GM18498 (cell line): Measurements from ENCODE around the gene OPCML.

ENCODE experiments used
- ATAC-seq: cut with Tn5 transposase; IDR thresholded peaks from one replicate; pipeline ENCODE4 v1.9.1; 2021; ENCODE audit warnings: mild to moderate bottlenecking, moderate library complexity; ENCODE audit not compliant: unreplicated experiment

Gene OPCML

DNA sequence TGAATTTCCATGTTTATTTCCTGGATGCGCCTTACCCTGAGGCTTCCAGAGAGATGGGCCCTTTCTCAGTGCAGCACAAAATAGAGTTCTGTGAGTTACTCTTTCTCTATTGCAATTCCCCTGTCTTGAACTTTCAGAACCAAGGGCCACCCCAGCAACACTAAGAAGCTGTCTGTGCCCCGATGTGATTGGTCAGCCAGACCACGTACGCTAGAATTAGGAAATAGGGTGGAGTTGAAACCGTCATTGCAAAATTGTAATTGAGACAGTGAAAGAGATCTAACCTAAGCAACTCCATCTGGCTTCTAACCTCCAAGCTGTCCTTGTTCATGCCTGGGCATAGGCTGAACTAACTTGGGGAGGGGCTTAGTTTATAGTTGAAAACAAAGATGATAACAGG, 981.3 kb downstream of the OPCML start:
- ATAC-seq: no peak

DNA sequence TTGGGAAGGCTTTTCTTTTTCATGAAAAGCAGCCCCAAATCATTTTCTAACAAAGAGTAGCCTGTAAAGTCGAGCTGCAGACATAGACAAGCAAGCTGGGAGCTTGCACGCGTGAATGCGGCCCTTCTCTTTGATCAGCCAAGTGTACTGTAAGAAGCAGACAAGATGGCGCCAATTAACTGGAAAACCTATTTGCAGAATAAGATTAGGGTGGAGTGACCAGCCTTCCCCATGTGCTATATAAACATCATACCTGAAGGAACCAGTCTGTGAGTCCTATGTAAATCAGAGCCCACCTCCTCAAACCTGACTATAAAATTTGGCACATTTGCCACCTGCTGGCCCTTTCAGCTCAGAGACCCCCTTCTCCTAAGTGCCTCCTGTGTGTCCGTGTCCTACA, 982.7 kb downstream of the OPCML start:
- ATAC-seq: no peak

DNA sequence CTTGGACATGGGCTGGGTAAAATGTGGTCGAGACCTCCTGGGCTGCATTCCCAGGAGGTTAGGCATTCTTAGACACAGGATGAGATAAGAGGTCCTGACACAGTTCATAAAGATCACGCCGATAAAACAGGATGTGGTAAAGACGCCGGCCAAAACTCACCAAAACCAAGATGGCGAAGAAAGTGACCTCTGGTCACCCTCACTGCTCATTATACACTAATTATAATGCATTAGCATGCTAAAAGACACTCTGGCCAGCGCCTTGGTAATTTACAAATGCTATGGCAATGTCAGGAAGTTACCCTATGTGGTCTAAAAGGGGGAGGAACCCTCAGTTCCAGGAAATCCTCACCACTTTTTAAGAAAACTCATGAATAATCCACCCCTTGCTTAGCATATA, 983.3 kb downstream of the OPCML start:
- no peak for ATAC-seq

DNA sequence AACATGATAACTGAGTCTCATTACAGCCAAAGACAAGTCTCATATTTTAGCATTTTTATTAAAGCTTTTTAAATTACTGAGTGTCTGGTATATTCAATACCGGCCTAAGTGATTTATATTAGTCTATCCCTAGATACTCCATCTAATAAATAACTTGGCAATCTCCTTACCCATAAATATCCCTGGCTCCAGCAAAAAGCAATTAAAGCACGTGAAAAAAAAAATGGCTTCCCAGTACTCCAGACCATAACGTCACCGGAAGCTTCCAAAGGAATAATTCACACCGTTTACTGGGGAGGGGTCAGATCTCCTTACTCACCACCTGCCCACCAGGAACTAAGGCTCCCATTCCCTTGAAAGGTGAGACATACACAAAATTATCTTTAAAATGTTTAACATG, 988.3 kb downstream of the OPCML start:
- no peak for ATAC-seq

DNA sequence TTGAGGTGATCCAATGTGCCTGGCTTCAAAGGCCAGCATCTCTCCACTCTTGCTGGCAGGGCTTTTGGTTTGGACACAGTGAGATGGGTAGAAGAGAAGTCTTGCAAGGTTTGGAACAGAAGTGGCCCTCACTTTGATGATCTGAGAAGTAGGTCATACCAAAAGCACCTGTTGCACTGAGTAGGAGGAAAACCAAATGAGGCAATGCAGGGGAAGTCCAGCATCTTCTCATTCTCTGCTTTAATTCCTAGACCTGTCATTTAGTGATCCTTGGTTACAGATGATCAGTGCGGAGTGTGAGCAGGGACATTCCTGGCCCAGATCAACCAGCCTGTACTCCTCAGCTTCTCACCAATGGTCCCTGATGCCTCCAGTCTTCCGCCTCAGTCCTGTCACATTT, 990.5 kb downstream of the OPCML start:
- no peak for ATAC-seq

DNA sequence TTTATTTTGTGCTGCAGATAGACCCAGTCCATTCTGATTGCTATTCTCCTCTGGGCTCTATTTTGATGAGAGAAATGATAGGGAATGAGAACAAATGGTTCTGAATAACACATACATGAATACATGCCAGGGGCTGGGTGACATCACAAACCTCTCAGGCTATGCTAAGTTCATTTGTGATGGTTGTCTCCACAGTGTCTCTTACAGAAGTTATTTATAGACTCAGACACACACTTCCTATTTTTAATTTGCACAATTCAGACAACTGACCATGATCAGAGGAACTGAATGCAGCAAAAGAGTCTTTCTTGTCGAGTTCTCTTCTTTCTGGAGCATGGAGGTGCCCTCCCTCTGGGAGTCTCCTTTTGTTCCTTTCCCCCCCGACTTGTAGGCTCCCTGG, 991.7 kb downstream of the OPCML start:
- no peak for ATAC-seq

DNA sequence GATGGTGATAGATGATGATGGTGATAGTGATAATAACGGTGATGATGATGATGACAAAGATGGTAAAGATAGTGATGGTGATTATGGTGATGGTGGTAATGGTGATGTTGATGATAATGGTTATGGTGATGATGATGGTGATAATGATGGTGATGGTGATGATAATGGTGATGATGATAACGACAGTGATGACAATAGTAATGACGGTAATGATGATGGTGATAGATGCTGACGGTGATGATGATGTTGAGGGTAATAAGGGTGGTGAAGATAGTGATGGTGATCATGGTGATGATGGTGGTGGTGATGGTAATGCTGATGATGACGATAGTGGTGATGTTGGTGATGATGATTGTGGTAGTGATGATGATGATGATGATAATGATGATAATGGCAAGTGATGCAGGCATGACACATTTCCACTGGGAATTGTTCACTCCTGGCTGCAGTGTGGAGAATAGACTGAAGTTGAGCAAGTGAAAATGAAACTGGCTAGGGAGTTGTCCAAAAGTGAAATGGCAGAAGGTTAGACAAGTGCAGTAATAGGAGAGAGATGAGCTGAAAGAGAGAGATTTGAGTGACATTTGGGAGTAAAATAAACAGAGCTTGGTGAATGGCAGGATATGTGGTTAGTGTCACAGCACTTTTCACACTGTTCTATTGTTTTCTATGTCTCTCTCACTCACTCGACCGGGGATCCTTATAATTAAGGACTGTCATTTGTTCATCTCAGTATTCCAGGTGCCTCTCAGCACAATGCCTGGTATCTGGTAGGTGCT, 992.5 kb downstream of the OPCML start:
- no peak for ATAC-seq

DNA sequence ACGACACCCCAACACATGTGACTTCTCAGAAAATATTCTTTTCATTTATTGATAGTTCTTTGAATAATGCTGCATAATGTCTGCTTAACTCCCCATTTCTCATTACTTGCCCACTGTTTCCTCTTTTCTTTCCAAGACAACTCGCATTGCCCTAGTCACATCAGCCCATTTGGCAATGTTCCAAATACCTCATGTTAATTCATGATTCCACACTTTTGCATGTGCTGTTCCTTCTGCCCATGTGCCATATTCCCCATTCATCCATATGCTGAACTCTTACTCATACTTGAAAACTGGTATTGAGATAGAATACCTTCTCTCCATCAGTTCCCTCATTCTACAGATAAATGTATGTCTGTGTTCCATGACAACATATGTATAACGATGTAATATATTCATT, 993.7 kb downstream of the OPCML start:
- no peak for ATAC-seq

DNA sequence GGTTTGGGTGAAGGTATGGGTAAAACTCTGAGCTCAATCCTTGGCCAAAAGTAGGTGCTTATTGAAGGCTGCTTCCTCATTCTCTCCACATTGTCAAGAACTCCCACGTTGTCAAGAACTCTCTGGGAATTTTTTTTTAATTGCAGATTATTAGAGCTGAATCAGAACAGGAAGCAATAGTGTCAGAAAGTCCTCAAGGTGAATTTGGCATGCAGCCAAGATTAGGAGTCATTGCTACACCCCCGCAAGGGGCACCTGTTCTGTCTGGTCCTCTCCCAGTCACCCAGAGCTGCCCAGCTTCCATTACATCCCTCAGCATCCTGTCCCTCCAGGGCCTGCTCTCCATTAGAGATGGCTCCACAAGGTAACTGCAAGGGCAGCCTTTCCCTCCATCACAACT, 996.5 kb downstream of the OPCML start:
- ATAC-seq: no peak

DNA sequence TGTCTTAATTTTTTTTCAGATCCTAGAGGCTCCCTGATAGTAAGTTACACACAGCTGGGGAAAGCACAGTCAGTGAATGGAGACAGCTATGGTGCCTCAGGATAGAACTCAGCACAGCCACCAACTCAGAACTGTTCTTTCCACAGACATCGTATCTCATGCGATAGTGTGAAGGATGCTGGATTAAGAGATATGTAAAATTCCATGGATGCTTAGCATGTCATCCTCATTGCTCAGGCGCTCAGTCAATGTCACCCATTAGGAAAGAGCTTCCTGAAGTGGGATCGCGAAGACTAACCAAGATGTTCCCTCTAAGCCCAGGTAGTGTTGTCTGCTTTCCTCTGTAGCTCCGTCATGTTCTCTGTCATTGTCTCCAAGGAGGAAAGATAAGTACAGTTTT, 1000.4 kb downstream of the OPCML start:
- ATAC-seq: no peak

DNA sequence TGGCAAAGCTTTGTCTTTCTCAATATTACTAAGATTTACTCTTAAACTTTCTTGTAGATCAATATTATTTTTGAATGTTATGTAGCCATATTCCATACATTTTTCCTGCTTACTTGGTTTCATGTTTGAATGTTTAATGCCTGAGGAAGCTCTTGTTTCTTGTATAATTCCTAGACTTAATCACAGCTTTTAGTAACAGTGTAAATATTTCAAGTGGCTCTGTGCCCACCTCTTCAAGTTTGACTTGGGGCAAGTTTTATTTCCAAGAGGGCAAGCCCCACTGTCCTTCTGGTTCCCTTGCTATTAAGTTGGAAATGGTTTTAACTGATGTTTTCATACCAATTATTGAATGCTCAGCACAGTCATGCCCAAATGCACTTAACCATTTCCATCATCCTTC, 1004.1 kb downstream of the OPCML start:
- no peak for ATAC-seq

DNA sequence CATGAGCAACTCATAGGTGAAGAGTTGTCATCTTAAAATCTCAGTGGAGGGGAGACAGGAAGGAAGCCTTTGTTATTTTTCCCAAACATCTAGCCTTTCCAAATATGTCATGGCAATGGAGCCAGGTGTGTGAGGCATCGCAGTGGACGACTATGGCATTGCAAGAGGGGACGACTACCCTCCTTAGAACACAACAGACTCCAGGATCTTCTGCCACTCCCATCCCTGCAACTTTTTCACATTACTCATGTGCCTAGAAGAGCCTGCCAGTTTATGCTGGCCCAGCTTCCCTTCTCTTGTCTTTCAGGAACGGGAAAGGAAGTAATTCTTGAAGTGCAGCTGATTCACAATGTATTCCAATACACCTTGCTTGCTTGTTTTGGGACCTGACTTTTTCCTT, 1008.4 kb downstream of the OPCML start:
- no peak for ATAC-seq

DNA sequence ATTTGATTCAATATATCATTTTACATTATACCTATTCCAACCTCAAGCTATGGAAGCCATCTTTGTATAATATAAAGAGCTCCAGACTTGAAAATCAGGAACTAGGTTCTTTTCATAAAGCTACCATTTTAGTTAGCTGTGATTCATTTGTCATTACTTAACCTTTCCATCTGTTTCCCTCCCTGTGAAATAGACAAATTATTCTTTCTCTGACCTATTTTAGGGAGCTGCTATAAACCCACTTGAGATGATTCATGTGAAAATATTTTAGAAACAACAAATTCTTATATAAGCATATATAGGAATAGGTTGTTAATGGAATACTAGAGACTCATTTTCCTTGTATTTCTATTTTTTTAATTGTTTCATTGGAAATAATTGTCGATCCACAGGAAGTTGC, 1012.1 kb downstream of the OPCML start:
- ATAC-seq: no peak

DNA sequence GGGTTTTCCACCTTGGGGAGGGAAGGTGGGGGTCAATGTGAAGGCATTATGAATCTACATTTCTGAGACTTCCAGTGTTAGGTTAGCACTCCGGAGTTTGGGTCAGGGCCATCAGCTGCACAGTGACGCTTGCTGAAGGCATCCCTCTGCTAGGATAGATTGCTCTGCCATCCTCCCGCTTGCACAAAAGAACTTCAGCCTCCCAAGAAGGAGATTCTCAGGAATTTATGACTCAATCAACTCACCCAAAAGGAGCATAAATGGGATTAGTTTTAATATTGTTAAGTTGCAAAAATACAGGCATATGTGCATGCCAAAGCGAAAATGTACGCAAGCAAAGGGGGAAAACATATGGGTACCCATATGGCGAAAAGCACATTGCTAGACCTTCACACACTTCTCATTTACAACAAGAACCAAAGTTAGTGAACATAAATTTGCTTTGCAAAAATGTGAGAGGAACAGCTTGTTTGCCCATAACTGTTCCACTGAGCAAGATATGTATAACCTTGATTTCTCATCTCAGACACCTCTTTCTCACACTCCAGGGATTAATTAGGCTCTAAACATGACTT, 1013.0 kb downstream of the OPCML start:
- no peak for ATAC-seq

DNA sequence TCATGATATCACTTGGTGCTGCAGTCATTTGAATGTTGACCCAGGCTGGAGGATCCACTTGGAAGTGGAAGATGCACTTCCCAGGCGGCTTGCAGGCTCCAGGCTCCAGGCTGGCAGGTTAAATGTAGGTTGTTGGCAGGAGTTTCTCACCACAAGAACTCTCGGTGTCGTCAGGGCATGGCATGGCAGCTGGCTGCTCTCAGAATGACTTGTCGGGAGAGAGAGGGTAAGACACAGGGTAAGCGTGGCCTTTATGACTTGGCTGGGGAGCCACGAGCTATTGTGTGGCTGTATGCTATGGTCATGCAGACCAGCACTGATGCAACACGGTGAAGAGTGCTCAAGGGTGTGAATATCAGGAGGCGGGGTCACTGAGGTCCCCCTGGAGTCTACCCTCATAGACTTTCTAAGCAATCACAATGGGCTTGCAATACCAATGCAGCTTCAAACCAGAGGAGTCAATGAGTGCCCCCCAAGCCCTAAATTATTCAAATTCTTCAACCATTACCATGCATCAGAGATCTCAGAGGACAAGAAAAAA, 1027.7 kb downstream of the OPCML start:
- no peak for ATAC-seq

DNA sequence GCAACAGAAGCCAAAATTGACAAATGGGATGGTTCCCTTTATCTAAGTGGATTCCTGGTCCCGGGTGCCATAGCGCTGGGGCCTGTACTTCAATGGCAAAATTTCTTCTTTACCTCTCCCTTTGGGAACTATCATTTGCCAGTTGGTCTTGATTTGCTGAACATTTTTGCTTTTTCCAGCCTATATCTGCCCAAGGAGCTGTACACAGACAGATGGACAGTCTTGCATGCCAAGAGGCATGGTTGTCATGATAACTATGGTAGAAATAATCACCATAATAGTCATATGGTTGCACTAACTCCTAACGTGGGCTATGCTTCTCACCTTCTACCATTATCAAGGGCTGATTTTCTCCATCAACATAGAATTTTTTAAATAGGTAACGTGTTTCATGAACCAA, 1030.9 kb downstream of the OPCML start:
- no peak for ATAC-seq

DNA sequence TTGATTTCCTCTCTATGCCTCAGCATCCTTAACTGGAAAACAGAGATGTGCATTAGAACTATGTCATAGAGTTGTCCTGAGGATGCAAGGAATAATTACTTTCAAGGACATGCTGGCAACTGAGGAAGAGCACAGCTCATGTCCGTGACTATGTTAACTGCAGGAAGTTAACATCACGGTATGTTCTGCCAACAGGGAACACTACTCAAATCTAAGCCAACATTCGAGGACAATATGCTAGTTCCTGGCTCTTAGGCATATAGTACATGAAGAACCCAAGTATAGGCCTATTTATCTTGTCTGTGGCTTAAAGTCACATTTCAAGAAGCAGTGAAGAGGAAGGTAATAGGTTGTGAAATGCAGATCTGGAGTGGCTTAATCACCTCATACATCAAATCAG, 1032.6 kb downstream of the OPCML start:
- ATAC-seq: no peak

DNA sequence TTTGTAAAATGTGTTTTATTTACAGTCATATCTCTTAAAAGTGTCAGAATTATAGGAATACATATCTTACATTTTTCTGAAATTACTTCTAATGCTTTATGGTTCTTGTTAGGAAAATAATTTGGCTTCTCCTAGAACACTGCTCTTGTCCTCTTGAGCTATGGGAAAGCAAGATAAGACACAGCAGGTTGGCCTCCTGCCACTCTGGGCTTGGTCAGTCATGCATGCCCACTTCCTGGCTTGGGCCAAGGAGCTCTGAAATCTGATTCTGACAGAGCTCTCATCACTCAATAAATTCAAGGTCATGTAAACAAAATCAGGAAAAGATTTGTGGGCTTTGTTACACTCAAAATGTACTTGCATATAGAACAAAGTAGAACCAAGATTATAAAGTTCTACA, 1036.0 kb downstream of the OPCML start:
- no peak for ATAC-seq

DNA sequence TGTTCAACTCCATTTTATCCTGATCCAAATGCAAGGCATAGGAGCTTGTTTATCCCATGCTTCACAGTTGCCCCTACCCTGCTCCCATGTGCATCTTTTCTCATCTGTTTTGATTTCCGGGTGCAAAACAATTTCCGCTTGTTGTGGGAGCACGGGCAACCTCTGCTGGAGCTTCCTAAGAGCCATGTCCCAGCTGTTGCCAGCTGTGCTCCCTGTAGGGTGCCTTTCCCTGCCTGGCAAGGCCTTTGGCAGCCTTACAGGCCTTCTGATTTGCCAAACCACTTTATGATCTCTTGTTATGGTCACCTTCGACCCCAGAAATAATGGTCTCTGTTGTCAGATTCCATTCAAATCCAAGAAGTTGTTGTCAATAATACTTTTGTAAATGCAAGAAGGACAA, 1038.5 kb downstream of the OPCML start:
- no peak for ATAC-seq

DNA sequence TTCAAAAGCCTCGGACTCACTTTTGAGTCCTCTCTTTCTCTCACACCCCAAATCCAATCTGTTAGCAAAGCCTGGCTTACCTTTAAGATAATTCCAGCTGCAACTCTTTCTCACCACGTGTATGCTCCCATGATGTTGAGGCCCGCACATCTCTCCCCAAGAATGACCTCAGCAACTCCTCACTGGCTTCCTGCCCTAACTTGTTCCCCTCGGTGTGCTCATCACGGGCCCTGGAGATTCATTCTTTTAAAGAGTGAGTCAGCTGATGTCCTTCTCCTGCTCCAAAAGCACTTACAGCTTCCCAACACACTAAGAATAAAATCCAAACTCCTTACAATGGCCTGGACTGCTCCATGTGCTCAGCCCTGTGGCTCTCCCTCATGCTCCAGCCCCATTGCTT, 1041.3 kb downstream of the OPCML start:
- ATAC-seq: no peak

DNA sequence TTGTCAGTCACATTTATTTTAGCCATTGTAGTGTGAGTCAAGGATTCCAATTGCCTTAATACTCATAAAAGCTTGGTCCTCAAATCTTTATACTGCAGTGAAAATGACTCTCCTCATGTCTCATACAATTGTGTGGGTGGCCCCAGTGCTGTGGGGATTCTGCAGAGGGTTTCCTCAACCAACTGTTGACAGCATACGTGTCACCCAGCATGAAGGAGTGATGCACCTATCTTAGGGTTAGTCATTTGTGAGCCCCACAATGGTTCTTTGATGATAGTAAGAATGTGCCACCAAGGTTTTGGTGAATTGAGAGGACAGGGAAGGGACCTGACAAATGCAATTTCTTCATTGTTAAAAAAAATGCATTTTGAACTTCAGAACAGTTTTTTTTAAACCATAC, 1046.2 kb downstream of the OPCML start:
- no peak for ATAC-seq

DNA sequence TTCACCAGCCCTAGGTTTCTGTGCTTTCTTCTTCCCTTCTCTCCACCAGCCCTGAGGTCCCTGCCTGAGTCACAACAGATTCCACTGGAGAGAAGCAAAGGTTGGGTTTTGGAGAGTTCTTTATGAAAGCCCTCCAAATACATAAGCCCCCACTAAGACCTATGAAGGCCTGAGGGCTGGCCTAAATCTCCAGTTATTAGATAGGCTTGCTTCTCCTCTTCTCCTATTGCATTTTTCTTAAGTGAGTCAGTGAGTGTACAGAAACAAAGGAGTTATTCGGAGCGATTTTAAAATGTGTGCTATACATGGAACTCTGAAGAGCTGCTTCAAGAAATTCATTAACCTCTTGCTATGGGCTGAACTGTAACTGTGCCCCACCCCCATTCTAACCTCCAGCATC, 1057.3 kb downstream of the OPCML start:
- no peak for ATAC-seq
